Gastroesophageal sphincter (tissue), 3 donors: Measurements from ENCODE around the gene PDIA5.

Experiments
- CTCF ChIP-seq, 4 experiments: fragments of 200-600 bp in 2 of 4; fragments of 450-650 bp in 2 of 4; sonication (generic) in 1 of 4; IDR thresholded peaks; one replicate each; pipeline ENCODE4 v1.5.1; 2017 to 2019; ENCODE audit warnings: antibody characterized with exemption in 4 of 4, mild to moderate bottlenecking in 2 of 4, moderate library complexity in 2 of 4
- POLR2A ChIP-seq, 2 donors: fragments of 450-650 bp; IDR thresholded peaks; one replicate each; pipeline ENCODE4 v1.6.1; 2017; ENCODE audit warnings: antibody characterized with exemption in 2 of 2, mild to moderate bottlenecking in 2 of 2, moderate library complexity in 1 of 2

GRCh38 chr3:123034996-123035395 is 31.8 kb upstream of the PDIA5 start:
- TF ChIP-seq POLR2A (IDR thresholded peaks at IDR 0.05) = no peak
- TF ChIP-seq CTCF (IDR thresholded peaks at IDR 0.05) = no peak
